ENCODE results near the gene TRNP1. TPM values are rescaled to one million over a fixed set of nuclear protein-coding genes. Genes with fewer than 3 reads are reported as not detected.

Gene TRNP1
- polyA plus RNA-seq, 1 donor from 2014 or later, result 11.0 TPM

- Histone ChIP-seq H3K27me3 (ENCODE audit: insufficient read depth, low read depth, low read length) (no peaks in the 10 kb centered on the region), H3K9me2 (ENCODE audit: insufficient read depth, low read length) (no peaks in the 10 kb centered on the region), H4K20me1 (ENCODE audit: insufficient read depth) (no peaks in the 10 kb centered on the region), H3K9ac (ENCODE audit: low read length) (no peak overlapping the region), H3K27ac (ENCODE audit: low read length) (no peak overlapping the region), H3K36me3 (ENCODE audit: insufficient read depth, low read length) (no peaks in the 10 kb centered on the region), H3F3A (ENCODE audit: insufficient read depth, low read length, poor library complexity, severe bottlenecking) (no peaks in the 10 kb centered on the region), H3K9me3 (ENCODE audit: low read length) (no peaks in the 10 kb centered on the region), H3K4me2 (ENCODE audit: low read length) (no peak overlapping the region), H2AFZ (ENCODE audit: low read depth, low read length) (no peak overlapping the region), H3K79me2 (replicated peaks; ENCODE audit: insufficient read depth, low read length) (no peaks in the 10 kb centered on the region), H3K4me3 (ENCODE audit: low read length) (no peak overlapping the region)
- TF ChIP-seq SMC3 (conservative IDR thresholded peaks at IDR 0.05; ENCODE audit: poor library complexity), result no peak
- no peak for TF ChIP-seq MXI1 (conservative IDR thresholded peaks at IDR 0.05; ENCODE audit: poor library complexity, severe bottlenecking)
- TF ChIP-seq REST (IDR thresholded peaks at IDR 0.05; ENCODE audit: borderline replicate concordance), result no peak
- TF ChIP-seq TAF1 (IDR thresholded peaks at IDR 0.05; ENCODE audit: low read depth), result no peak
- no peak for TF ChIP-seq EZH2 (IDR thresholded peaks at IDR 0.05; ENCODE audit: borderline replicate concordance, insufficient read depth, low read length, poor library complexity, severe bottlenecking)
- TF ChIP-seq POLR2AphosphoS5 (IDR thresholded peaks at IDR 0.05), result no peak
- TF ChIP-seq CTCF (IDR thresholded peaks at IDR 0.05; ENCODE audit: poor library complexity, severe bottlenecking), result no peak
- TF ChIP-seq RAD21 (conservative IDR thresholded peaks at IDR 0.05), result no peak
- no peak for TF ChIP-seq EP300 (conservative IDR thresholded peaks at IDR 0.05; ENCODE audit: poor library complexity, severe bottlenecking)
Measured at GRCh38 chr1:26951821-26952497, 41.5 kb upstream of the TRNP1 start.

- TF ChIP-seq SMC3 (conservative IDR thresholded peaks at IDR 0.05; ENCODE audit: poor library complexity), result no peak
- TF ChIP-seq MXI1 (conservative IDR thresholded peaks at IDR 0.05; ENCODE audit: poor library complexity, severe bottlenecking), result no peak
- TF ChIP-seq TAF1 (IDR thresholded peaks at IDR 0.05; ENCODE audit: low read depth), result no peak
- Histone ChIP-seq H4K20me1 (ENCODE audit: insufficient read depth) (no peaks in the 10 kb centered on the region), H3K79me2 (replicated peaks; ENCODE audit: insufficient read depth, low read length) (no peaks in the 10 kb centered on the region), H3F3A (ENCODE audit: insufficient read depth, low read length, poor library complexity, severe bottlenecking) (no peaks in the 10 kb centered on the region), H3K9me2 (ENCODE audit: insufficient read depth, low read length) (no peaks in the 10 kb centered on the region), H2AFZ (ENCODE audit: low read depth, low read length) (no peak overlapping the region), H3K27me3 (ENCODE audit: insufficient read depth, low read depth, low read length) (peaks cover 4% of the 10 kb centered on the region), H3K9me3 (ENCODE audit: low read length) (no peaks in the 10 kb centered on the region), H3K9ac (ENCODE audit: low read length) (no peak overlapping the region), H3K36me3 (ENCODE audit: insufficient read depth, low read length) (no peaks in the 10 kb centered on the region), H3K4me2 (ENCODE audit: low read length) (no peak overlapping the region), H3K4me3 (ENCODE audit: low read length) (no peak overlapping the region), H3K27ac (ENCODE audit: low read length) (no peak overlapping the region)
Measured at GRCh38 chr1:26953374-26953773, 40.1 kb upstream of the TRNP1 start.
